HepG2 (cell line): ENCODE data around the gene ANAPC16. TPM values are rescaled to one million over a fixed set of nuclear protein-coding genes. Genes with fewer than 3 reads are reported as not detected.

Experiments used
- polyA plus RNA-seq, 8 experiments: library from polyadenylated mRNA; depleted of rRNA in 3 of 8; stranded (reverse) in 7 of 8; unstranded in 1 of 8; fragments of >200 nt; fragmentation: Illumina TruSeq in 4 of 8; extraction: Trizol in 4 of 8; gene quantifications; 2 replicates each; pipeline versions ENCODE4 v1.2.1 to v1.2.3, GENCODE V29; 2011 to 2016; ENCODE audit warnings: low read depth in 4 of 8, missing spikeins in 1 of 8, mixed read lengths in 1 of 8; ENCODE audit not compliant: insufficient read depth in 1 of 8
- small RNA-seq, 3 experiments: library from RNA; depleted of rRNA; stranded (forward); fragments of <200 nt; gene quantifications; one replicate each; pipeline ENCODE3, GENCODE V24; 2012; ENCODE audit warnings: low read depth in 2 of 3, low replicate concordance in 1 of 3; ENCODE audit not compliant: insufficient read length in 3 of 3, insufficient read depth in 2 of 3
- total RNA-seq, 5 experiments: library from RNA; depleted of rRNA; stranded (reverse); fragments of >200 nt; fragmentation: Illumina TruSeq; extraction: Trizol; gene quantifications; 2 replicates each; pipeline ENCODE4 v1.2.3, GENCODE V29; 2016; ENCODE audit warnings: low read depth in 1 of 5

ANAPC16 gene
- total and polyA plus RNA-seq, 2 of the 13 experiments (the other 11 are each of a cell fraction or from before 2014, with no cell fraction given) = 74.8 to 89.4 TPM

Small RNA genes lying within 50 kb of the gene (small RNA-seq; reads per million reads assigned to genes)
- 0 reads per million in 3 experiments for gene RF00019
- 0 reads per million in 3 experiments for gene RF00340

Other genes starting within 250 kb of the ANAPC16 start
- gene SPOCK2, start 127.5 kb upstream of the ANAPC16 start, total RNA-seq (2016; rRNA removed; fragmentation: Illumina TruSeq; extraction: Trizol) = 4.7 and 8.6 TPM in 2 replicates
- 30.6 and 49.8 TPM in 2 replicates for gene SPOCK2, start 127.5 kb upstream of the ANAPC16 start, polyA plus RNA-seq (2011; rRNA removed)
- 30.1 and 51.0 TPM in 2 replicates for gene ASCC1, start 264 bp downstream of the ANAPC16 start, total RNA-seq (2016; rRNA removed; fragmentation: Illumina TruSeq; extraction: Trizol)
- gene ASCC1, start 264 bp downstream of the ANAPC16 start, polyA plus RNA-seq (2011; rRNA removed) = 16.6 and 21.6 TPM in 2 replicates
- 35.2 and 35.6 TPM in 2 replicates for gene DDIT4, start 57.9 kb downstream of the ANAPC16 start, total RNA-seq (2016; rRNA removed; fragmentation: Illumina TruSeq; extraction: Trizol)
- 40.7 and 78.9 TPM in 2 replicates for gene DDIT4, start 57.9 kb downstream of the ANAPC16 start, polyA plus RNA-seq (2011; rRNA removed)
- gene DNAJB12, start 138.9 kb downstream of the ANAPC16 start, total RNA-seq (2016; rRNA removed; fragmentation: Illumina TruSeq; extraction: Trizol) = 11.4 and 18.2 TPM in 2 replicates
- gene DNAJB12, start 138.9 kb downstream of the ANAPC16 start, polyA plus RNA-seq (2011; rRNA removed) = 10.8 and 13.6 TPM in 2 replicates